Heart right ventricle (tissue), 16 donors: ENCODE measurements around the gene CDH13. TPM values are rescaled to one million over a fixed set of nuclear protein-coding genes. Genes with fewer than 3 reads are reported as not detected.

ENCODE experiments used
- ATAC-seq, 8 donors: fragments of 200-7000 bp; cut with Tn5 transposase; one replicate each; pipeline ENCODE4 v1.9.1; 2020; ENCODE audit warnings: mild to moderate bottlenecking in 8 of 8, moderate library complexity in 8 of 8, moderate number of reproducible peaks in 1 of 8
- DNase-seq, 2 donors: peaks; one replicate each; pipeline ENCODE4 v3.0.0-alpha.2; 2020
- H3K27ac ChIP-seq, 10 donors: fragments of 200-600 bp; sonication (generic) in 2 of 10; one replicate each; pipeline versions ENCODE4 v1.5.0 to v1.8.0; 2020 to 2022; ENCODE audit warnings: mild to moderate bottlenecking in 3 of 10
- H3K27me3 ChIP-seq, 7 donors: fragments of 200-600 bp; one replicate each; pipeline ENCODE4 v1.8.0; 2021 to 2022; ENCODE audit warnings: mild to moderate bottlenecking in 2 of 7
- H3K36me3 ChIP-seq, 9 donors: fragments of 200-600 bp; sonication (generic) in 1 of 9; one replicate each; pipeline versions ENCODE4 v1.5.0 to v1.8.0; 2020 to 2022; ENCODE audit warnings: mild to moderate bottlenecking in 2 of 9
- H3K4me1 ChIP-seq, 9 donors: fragments of 200-600 bp; sonication (generic) in 1 of 9; one replicate each; pipeline versions ENCODE4 v1.5.0 to v1.8.0; 2020 to 2022; ENCODE audit warnings: mild to moderate bottlenecking in 4 of 9
- H3K4me3 ChIP-seq, 10 donors: fragments of 200-600 bp; sonication (generic) in 2 of 10; one replicate each; pipeline versions ENCODE4 v1.5.0 to v1.8.0; 2020 to 2022; ENCODE audit warnings: mild to moderate bottlenecking in 7 of 10, moderate library complexity in 2 of 10
- H3K9me3 ChIP-seq, 11 donors: fragments of 200-600 bp in 10 of 11; sonication (generic) in 2 of 11; one replicate each; pipeline versions ENCODE4 v1.5.0 to v1.8.0; 2013 to 2022; ENCODE audit warnings: mild to moderate bottlenecking in 2 of 11, control low read depth in 1 of 11, moderate library complexity in 1 of 11
- WGBS, 2 donors: extraction: QIAGEN DNeasy Blood & Tissue Kit; methylation state at CpG; one replicate each; pipeline ENCODE4 v1.1.7; 2013; ENCODE audit warnings: inconsistent platforms in 1 of 2; 5-methylcytosine and 5-hydroxymethylcytosine counted together
- intact Hi-C, 10 donors: fragments of 100-400 bp; cut with DNase I; formaldehyde crosslinking; loops; one replicate each; pipeline versions ENCODE4 v1.11.1 to v1.14.2; 2022
- polyA plus RNA-seq, 2 donors: library from polyadenylated mRNA; stranded (reverse); fragments of 200-250 nt; gene quantifications; one replicate each; pipeline ENCODE4 v1.2.3, GENCODE V29; 2013
- total RNA-seq, 10 donors: library from RNA; stranded (reverse); fragmentation: NEBNext Ultra II Directional in 3 of 10; extraction: Animal tissue kit (Norgen Biotek cat#: 25700) in 3 of 10; gene quantifications; one replicate each; pipeline versions ENCODE4 v1.2.1 to v1.2.4, GENCODE V29; 2021 to 2023
- TF ChIP-seq, protein P1 (sequence below), 9 donors: fragments of 200-600 bp; sonication (generic) in 2 of 9; IDR thresholded peaks; one replicate each; pipeline versions ENCODE4 v1.5.0 to v1.8.0; 2021 to 2022; ENCODE audit warnings: antibody characterized with exemption in 9 of 9, mild to moderate bottlenecking in 5 of 9, moderate library complexity in 1 of 9
- donor health status: Arrhythmogenic right ventricular cardiomyopathy.
- donor health status: ischemic (EF 13 %, LVEDD 7.1; RV severe dilation, severe dysfunction).
- donor health status: healthy with polysubstance abuse.
- donor health status: DM: no; HTN: yes; CAD: no.
- donor health status: DM: no; HTN: no; CAD: no.
- donor health status: ischemic (EF 25% LVEDD 6.9; RV normal size, moderate dysfunction).
- donor health status: ischemic (EF 25% LVEDD 5.7; RV mildly dilated, moderate dysfunction).
- donor health status: healthy.
- donor health status: DM: yes; HTN: yes; CAD: no.
- donor health status: Ischemic cardiomyopathy.
- donor health status: ischemic (EF 35%, LVEDD 5.7; RV mildly dilated, moderate dysfunction).
- donor health status: nonischemic (EF 11% LVEDD 7.7; RV severe dilation, severe dysfunction).
- donor health status: DM: yes; HTN: yes; CAD: no.
- donor health status: PGD.
- donor health status: ischemic (EF 29% LVEDD 5.4; RV normal size, mild dysfunction).
- donor health status: nonischemic (EF 23%, LVEDD 6.1; RV moderate dilation, normal function).

The CDH13 gene
- total and polyA plus RNA-seq, 12 donors: 15.5 to 221 (median 168) TPM

GRCh38 chr16:82776470-82777146 lies 149.8 kb downstream of the CDH13 start:
- Histone ChIP-seq H3K4me1 (peaks cover 0 to 45% (median 19%) of the 10 kb centered on the region in 9 donors), H3K9me3 (no peaks in the 10 kb centered on the region), H3K27me3 (no peaks in the 10 kb centered on the region), H3K4me3 (no peak overlapping the region), H3K36me3 (peaks cover 0 to 3% (median 0%) of the 10 kb centered on the region in 9 donors), H3K27ac (no peak overlapping the region)
- DNase-seq (no peak), ATAC-seq (peak in 2 of 8 donors; percentile 38 to 49)
- TF ChIP-seq, protein P1, sequence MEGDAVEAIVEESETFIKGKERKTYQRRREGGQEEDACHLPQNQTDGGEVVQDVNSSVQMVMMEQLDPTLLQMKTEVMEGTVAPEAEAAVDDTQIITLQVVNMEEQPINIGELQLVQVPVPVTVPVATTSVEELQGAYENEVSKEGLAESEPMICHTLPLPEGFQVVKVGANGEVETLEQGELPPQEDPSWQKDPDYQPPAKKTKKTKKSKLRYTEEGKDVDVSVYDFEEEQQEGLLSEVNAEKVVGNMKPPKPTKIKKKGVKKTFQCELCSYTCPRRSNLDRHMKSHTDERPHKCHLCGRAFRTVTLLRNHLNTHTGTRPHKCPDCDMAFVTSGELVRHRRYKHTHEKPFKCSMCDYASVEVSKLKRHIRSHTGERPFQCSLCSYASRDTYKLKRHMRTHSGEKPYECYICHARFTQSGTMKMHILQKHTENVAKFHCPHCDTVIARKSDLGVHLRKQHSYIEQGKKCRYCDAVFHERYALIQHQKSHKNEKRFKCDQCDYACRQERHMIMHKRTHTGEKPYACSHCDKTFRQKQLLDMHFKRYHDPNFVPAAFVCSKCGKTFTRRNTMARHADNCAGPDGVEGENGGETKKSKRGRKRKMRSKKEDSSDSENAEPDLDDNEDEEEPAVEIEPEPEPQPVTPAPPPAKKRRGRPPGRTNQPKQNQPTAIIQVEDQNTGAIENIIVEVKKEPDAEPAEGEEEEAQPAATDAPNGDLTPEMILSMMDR (IDR thresholded peaks at IDR 0.05): no peak
- 85 to 89% methylated on average over 5 of the region's 5 CpGs for WGBS, 2 donors
- intact Hi-C loops: no loop called here

GRCh38 chr16:82782715-82783251 lies 156.0 kb downstream of the CDH13 start:
- 26 to 27% methylated on average over 11 of the region's 11 CpGs for WGBS, 2 donors
- intact Hi-C loops: no loop called here
- Histone ChIP-seq H3K4me1 (peaks cover 4 to 47% (median 26%) of the 10 kb centered on the region in 9 donors), H3K27me3 (no peaks in the 10 kb centered on the region), H3K4me3 (no peak overlapping the region), H3K27ac (peak overlapping the region in 8 of 10 donors; percentile 5 to 56 (median 39)), H3K9me3 (no peaks in the 10 kb centered on the region), H3K36me3 (peaks cover 0 to 3% (median 0%) of the 10 kb centered on the region in 9 donors)
- ATAC-seq (peak; percentile 44 to 78 (median 70)), DNase-seq (peak; percentile 21 to 24)
- TF ChIP-seq, protein P1 (IDR thresholded peaks at IDR 0.05): no peak

DNA sequence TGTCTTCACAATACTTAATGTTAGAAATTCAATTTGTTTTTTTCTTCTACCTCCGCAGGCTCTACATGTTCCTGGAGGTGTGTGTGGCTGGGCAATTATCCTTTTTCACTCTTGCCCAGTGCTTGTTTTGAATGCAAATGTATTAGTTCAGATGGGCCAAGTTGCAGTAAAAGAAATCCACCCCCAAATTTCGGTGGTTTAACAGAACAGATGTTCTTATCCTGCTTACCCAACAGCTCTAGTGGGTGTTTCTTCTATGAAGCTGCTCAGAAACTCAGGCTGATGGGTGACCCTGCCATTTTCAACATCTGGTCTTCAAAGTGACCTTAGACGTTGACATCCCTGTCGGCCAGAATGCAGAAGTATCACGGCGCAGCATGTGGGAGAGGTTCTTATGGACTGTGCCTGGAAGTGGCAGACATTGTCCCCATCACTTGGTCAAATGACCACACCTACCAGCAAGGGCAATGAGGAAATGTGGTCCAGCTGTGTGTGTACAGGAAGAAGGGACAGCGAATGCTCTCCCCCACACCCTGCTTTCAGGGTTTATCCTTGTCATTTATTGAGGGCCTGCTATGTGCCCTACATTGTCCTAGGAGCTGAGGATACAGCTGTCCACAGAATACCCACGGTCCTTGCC lies 157.3 kb downstream of the CDH13 start:
- Histone ChIP-seq H3K4me1 (peaks cover 4 to 54% (median 26%) of the 10 kb centered on the region in 9 donors), H3K27ac (no peak overlapping the region), H3K9me3 (no peaks in the 10 kb centered on the region), H3K4me3 (no peak overlapping the region), H3K27me3 (no peaks in the 10 kb centered on the region), H3K36me3 (no peaks in the 10 kb centered on the region)
- intact Hi-C loops: no loop called here
- TF ChIP-seq, protein P1 (IDR thresholded peaks at IDR 0.05): no peak
- ATAC-seq (peak in 1 of 8 donors; percentile 27), DNase-seq (no peak)
- 69 to 77% methylated on average over 8 of the region's 8 CpGs for WGBS, 2 donors

DNA sequence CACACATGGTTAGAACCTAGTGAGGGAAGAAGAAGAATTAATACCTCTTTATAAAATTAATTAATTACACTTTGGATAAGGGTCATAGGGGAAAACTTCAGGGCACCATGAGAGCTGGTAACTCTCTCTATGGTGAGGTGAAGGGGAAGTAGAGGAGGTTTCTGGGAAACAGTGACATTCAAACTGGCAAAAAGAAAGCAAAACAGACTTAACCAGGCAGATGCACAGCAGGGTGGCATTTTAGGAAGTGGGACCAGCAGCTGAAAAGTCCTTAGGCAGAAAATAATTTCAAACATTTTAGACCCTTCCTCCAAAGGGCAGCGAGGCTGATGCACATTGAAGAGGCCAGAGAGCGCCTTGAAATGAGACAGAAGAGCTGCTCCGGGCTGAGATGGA lies 157.8 kb downstream of the CDH13 start:
- no peak overlapping the region for H3K4me3 ChIP-seq
- ATAC-seq (no peak), DNase-seq (no peak)
- no peaks in the 10 kb centered on the region for H3K9me3 ChIP-seq
- H3K27me3 ChIP-seq: no peaks in the 10 kb centered on the region
- TF ChIP-seq, protein P1 (IDR thresholded peaks at IDR 0.05): no peak
- no peaks in the 10 kb centered on the region for H3K36me3 ChIP-seq
- no peak overlapping the region for H3K27ac ChIP-seq
- intact Hi-C loops: no loop called here
- H3K4me1 ChIP-seq: peaks cover 4 to 49% (median 25%) of the 10 kb centered on the region in 9 donors
- WGBS, 2 donors: 93% methylated on average over 3 of the region's 3 CpGs
